ENCODE data around the gene RABGAP1L.
"Not testable (repeated sequence)": the region's sequence is repeated elsewhere in the genome, so short reads cannot be mapped to it uniquely, and the experiment has no call there.

The RABGAP1L gene

GRCh38 chr1:174401075-174401474 is 241.8 kb downstream of the RABGAP1L start:
- in situ Hi-C loops (cut with HindIII; ENCODE audit: low pct_ligation_motif_present, low sequenced_read_pairs), result no loop called here
- no peaks in the 10 kb centered on the region for H3K27me3 ChIP-seq (replicated peaks)
- DNase-seq, result no peak
- H3K27ac ChIP-seq, result no peak overlapping the region
- no peak overlapping the region for H3K4me3 ChIP-seq (ENCODE audit: low read depth, low read length)
- no peaks in the 10 kb centered on the region for H3K36me3 ChIP-seq (replicated peaks)
- TF ChIP-seq CTCF (IDR thresholded peaks at IDR 0.05; ENCODE audit: low read depth, low read length, missing control alignments), result no peak

- TF ChIP-seq CTCF (IDR thresholded peaks at IDR 0.05; ENCODE audit: low read depth, low read length, missing control alignments), result no peak
- H3K4me3 ChIP-seq (ENCODE audit: low read depth, low read length), result no peak overlapping the region
- H3K27ac ChIP-seq, result no peak overlapping the region
- no peaks in the 10 kb centered on the region for H3K36me3 ChIP-seq (replicated peaks)
- DNase-seq, result no peak
- in situ Hi-C loops (cut with HindIII; ENCODE audit: low pct_ligation_motif_present, low sequenced_read_pairs), result no loop called here
- no peaks in the 10 kb centered on the region for H3K27me3 ChIP-seq (replicated peaks)
Observed at GRCh38 chr1:174405219-174405618, 245.9 kb downstream of the RABGAP1L start.

- Histone ChIP-seq H3K4me3 (ENCODE audit: low read depth, low read length) (no peak overlapping the region), H3K36me3 (replicated peaks) (no peaks in the 10 kb centered on the region), H3K27me3 (replicated peaks) (no peaks in the 10 kb centered on the region), H3K27ac (no peak overlapping the region)
- TF ChIP-seq CTCF (IDR thresholded peaks at IDR 0.05; ENCODE audit: low read depth, low read length, missing control alignments), result no peak
- DNase-seq, result no peak
- in situ Hi-C loops (cut with HindIII; ENCODE audit: low pct_ligation_motif_present, low sequenced_read_pairs), result no loop called here
Observed at GRCh38 chr1:174406421-174406820, 247.1 kb downstream of the RABGAP1L start.

- Histone ChIP-seq H3K4me3 (ENCODE audit: low read depth, low read length) (no peak overlapping the region), H3K36me3 (replicated peaks) (no peaks in the 10 kb centered on the region), H3K27me3 (replicated peaks) (no peaks in the 10 kb centered on the region), H3K27ac (no peak overlapping the region)
- no peak for TF ChIP-seq CTCF (IDR thresholded peaks at IDR 0.05; ENCODE audit: low read depth, low read length, missing control alignments)
- in situ Hi-C loops (cut with HindIII; ENCODE audit: low pct_ligation_motif_present, low sequenced_read_pairs), result no loop called here
- DNase-seq, result no peak
Observed at GRCh38 chr1:174407665-174408064, 248.3 kb downstream of the RABGAP1L start.

- in situ Hi-C loops (cut with HindIII; ENCODE audit: low pct_ligation_motif_present, low sequenced_read_pairs), result no loop called here
- Histone ChIP-seq H3K4me3 (ENCODE audit: low read depth, low read length) (no peak overlapping the region), H3K27ac (no peak overlapping the region), H3K27me3 (replicated peaks) (no peaks in the 10 kb centered on the region), H3K36me3 (replicated peaks) (no peaks in the 10 kb centered on the region)
- no peak for DNase-seq
- no peak for TF ChIP-seq CTCF (IDR thresholded peaks at IDR 0.05; ENCODE audit: low read depth, low read length, missing control alignments)
Observed at GRCh38 chr1:174408146-174408545, 248.8 kb downstream of the RABGAP1L start.

- DNase-seq; in situ Hi-C loops (cut with HindIII; ENCODE audit: low pct_ligation_motif_present, low sequenced_read_pairs); H3K36me3 ChIP-seq (replicated peaks); H3K4me3 ChIP-seq (ENCODE audit: low read depth, low read length); H3K27me3 ChIP-seq (replicated peaks); H3K27ac ChIP-seq: not testable (repeated sequence)
Observed at GRCh38 chr1:174409801-174410200, 250.5 kb downstream of the RABGAP1L start.
